Measurements from ENCODE around the gene LONP2. TPM values are rescaled to one million over a fixed set of nuclear protein-coding genes. Genes with fewer than 3 reads are reported as not detected.

The LONP2 gene
- total and polyA plus RNA-seq, 9 of the 15 experiments (the other 6 are each of a cell fraction or from before 2014, with no cell fraction given) = 8.1 to 41.2 (median 25.6) TPM

DNA sequence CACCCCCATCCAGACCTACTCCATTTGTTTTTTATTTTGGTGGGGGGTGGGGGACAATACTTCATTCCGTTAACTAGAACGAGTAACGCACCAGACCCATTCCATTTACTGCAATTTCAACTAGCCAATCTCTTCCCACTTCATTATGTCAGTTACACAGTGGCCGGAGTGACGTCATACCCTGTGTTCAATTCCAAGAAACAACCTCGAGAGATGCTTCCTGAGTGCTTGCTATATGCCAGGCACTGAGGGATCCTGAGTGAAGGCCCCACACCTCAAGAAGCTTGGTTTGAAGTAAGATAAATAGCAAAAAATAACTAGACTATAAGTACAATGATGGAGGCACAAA lies 150.2 kb downstream of the LONP2 start (continued):
- TF ChIP-seq ZNF668 (CRISPR knock-in tag; IDR thresholded peaks at IDR 0.05) (no peak), ZNF780A (CRISPR knock-in tag; IDR thresholded peaks at IDR 0.05) (no peak), POLR2AphosphoS5 (IDR thresholded peaks at IDR 0.05; ENCODE audit: control insufficient read depth, insufficient read depth, low read depth, low read length) (no peak), MTA3 (IDR thresholded peaks at IDR 0.05; ENCODE audit: borderline replicate concordance) (no peak), ZFX (CRISPR knock-in tag; IDR thresholded peaks at IDR 0.05) (no peak), SMARCA5 (IDR thresholded peaks at IDR 0.05) (no peak), JUN (IDR thresholded peaks at IDR 0.05; ENCODE audit: borderline replicate concordance, low read depth, low read length) (peak; percentile 69), JUN (CRISPR knock-in tag; IDR thresholded peaks at IDR 0.05; ENCODE audit: borderline replicate concordance) (no peak), NFXL1 (CRISPR knock-in tag; IDR thresholded peaks at IDR 0.05) (no peak), ZNF3 (CRISPR knock-in tag; IDR thresholded peaks at IDR 0.05) (no peak), ZNF24 (IDR thresholded peaks at IDR 0.05) (0 out of 2 replicates have a peak, but pooled peaks have one; percentile 16), KLF1 (tag; IDR thresholded peaks at IDR 0.05) (no peak), EGR1 (conservative IDR thresholded peaks at IDR 0.05) (no peak), MCM2 (IDR thresholded peaks at IDR 0.05; ENCODE audit: low read depth) (no peak), SREBF1 (IDR thresholded peaks at IDR 0.05; ENCODE audit: borderline replicate concordance, low read depth, low read length) (no peak), RAD51 (IDR thresholded peaks at IDR 0.05; ENCODE audit: borderline replicate concordance, low read depth) (no peak), DIDO1 (tag; IDR thresholded peaks at IDR 0.05; ENCODE audit: low read depth) (no peak)
- TF ChIP-seq, protein P1, sequence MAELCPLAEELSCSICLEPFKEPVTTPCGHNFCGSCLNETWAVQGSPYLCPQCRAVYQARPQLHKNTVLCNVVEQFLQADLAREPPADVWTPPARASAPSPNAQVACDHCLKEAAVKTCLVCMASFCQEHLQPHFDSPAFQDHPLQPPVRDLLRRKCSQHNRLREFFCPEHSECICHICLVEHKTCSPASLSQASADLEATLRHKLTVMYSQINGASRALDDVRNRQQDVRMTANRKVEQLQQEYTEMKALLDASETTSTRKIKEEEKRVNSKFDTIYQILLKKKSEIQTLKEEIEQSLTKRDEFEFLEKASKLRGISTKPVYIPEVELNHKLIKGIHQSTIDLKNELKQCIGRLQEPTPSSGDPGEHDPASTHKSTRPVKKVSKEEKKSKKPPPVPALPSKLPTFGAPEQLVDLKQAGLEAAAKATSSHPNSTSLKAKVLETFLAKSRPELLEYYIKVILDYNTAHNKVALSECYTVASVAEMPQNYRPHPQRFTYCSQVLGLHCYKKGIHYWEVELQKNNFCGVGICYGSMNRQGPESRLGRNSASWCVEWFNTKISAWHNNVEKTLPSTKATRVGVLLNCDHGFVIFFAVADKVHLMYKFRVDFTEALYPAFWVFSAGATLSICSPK (IDR thresholded peaks at IDR 0.05; ENCODE audit: borderline replicate concordance) = no peak
- TF ChIP-seq, protein P2, sequence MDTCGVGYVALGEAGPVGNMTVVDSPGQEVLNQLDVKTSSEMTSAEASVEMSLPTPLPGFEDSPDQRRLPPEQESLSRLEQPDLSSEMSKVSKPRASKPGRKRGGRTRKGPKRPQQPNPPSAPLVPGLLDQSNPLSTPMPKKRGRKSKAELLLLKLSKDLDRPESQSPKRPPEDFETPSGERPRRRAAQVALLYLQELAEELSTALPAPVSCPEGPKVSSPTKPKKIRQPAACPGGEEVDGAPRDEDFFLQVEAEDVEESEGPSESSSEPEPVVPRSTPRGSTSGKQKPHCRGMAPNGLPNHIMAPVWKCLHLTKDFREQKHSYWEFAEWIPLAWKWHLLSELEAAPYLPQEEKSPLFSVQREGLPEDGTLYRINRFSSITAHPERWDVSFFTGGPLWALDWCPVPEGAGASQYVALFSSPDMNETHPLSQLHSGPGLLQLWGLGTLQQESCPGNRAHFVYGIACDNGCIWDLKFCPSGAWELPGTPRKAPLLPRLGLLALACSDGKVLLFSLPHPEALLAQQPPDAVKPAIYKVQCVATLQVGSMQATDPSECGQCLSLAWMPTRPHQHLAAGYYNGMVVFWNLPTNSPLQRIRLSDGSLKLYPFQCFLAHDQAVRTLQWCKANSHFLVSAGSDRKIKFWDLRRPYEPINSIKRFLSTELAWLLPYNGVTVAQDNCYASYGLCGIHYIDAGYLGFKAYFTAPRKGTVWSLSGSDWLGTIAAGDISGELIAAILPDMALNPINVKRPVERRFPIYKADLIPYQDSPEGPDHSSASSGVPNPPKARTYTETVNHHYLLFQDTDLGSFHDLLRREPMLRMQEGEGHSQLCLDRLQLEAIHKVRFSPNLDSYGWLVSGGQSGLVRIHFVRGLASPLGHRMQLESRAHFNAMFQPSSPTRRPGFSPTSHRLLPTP (IDR thresholded peaks at IDR 0.05; ENCODE audit: borderline replicate concordance, extremely low read depth, insufficient read length) = no peak
- TF ChIP-seq, protein P3, sequence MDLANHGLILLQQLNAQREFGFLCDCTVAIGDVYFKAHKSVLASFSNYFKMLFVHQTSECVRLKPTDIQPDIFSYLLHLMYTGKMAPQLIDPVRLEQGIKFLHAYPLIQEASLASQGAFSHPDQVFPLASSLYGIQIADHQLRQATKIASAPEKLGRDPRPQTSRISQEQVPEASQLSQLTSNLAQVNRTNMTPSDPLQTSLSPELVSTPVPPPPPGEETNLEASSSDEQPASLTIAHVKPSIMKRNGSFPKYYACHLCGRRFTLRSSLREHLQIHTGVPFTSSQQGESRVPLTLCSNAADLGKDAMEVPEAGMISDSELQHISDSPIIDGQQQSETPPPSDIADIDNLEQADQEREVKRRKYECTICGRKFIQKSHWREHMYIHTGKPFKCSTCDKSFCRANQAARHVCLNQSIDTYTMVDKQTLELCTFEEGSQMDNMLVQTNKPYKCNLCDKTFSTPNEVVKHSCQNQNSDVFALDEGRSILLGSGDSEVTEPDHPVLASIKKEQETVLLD (IDR thresholded peaks at IDR 0.05) = no peak
- TF ChIP-seq, protein P4, sequence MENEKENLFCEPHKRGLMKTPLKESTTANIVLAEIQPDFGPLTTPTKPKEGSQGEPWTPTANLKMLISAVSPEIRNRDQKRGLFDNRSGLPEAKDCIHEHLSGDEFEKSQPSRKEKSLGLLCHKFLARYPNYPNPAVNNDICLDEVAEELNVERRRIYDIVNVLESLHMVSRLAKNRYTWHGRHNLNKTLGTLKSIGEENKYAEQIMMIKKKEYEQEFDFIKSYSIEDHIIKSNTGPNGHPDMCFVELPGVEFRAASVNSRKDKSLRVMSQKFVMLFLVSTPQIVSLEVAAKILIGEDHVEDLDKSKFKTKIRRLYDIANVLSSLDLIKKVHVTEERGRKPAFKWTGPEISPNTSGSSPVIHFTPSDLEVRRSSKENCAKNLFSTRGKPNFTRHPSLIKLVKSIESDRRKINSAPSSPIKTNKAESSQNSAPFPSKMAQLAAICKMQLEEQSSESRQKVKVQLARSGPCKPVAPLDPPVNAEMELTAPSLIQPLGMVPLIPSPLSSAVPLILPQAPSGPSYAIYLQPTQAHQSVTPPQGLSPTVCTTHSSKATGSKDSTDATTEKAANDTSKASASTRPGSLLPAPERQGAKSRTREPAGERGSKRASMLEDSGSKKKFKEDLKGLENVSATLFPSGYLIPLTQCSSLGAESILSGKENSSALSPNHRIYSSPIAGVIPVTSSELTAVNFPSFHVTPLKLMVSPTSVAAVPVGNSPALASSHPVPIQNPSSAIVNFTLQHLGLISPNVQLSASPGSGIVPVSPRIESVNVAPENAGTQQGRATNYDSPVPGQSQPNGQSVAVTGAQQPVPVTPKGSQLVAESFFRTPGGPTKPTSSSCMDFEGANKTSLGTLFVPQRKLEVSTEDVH (IDR thresholded peaks at IDR 0.05; ENCODE audit: low read depth, partially characterized antibody) = no peak
